Mesendoderm (in vitro differentiated cells): ENCODE results near the gene RABAC1.
A peak's percentile ranks its signal among the peaks of the same experiment; 100 is the strongest.
"Not testable (repeated sequence)": the region's sequence is repeated elsewhere in the genome, so short reads cannot be mapped to it uniquely, and the experiment has no call there.

Experiments
- DNase-seq: peaks from one replicate; pipeline ENCODE4 v3.0.0; 2013
- H2AK5ac ChIP-seq: 2 replicates; pipeline ENCODE4 v1.6.1; 2013; ENCODE audit warnings: low read length, inconsistent platforms
- H2BK120ac ChIP-seq: 2 replicates; pipeline ENCODE4 v1.6.1; 2013; ENCODE audit warnings: low read depth, mild to moderate bottlenecking, low read length, moderate library complexity, mixed read lengths
- H2BK15ac ChIP-seq: replicated peaks from 2 replicates; pipeline ENCODE4 v1.6.1; 2013; ENCODE audit warnings: low read depth, mild to moderate bottlenecking, moderate library complexity
- H2BK5ac ChIP-seq: 2 replicates; pipeline ENCODE4 v1.6.1; 2013; ENCODE audit warnings: low read length, inconsistent platforms
- H3K18ac ChIP-seq: 2 replicates; pipeline ENCODE4 v1.6.1; 2013; ENCODE audit warnings: mild to moderate bottlenecking, low read length, mixed read lengths
- H3K23ac ChIP-seq: one replicate; pipeline ENCODE4 v1.6.1; 2013; ENCODE audit warnings: low read length
- H3K27ac ChIP-seq: 2 replicates; pipeline ENCODE4 v1.5.1; 2013; ENCODE audit warnings: low read depth, mild to moderate bottlenecking, inconsistent platforms, low read length, moderate library complexity
- H3K27me3 ChIP-seq: 2 replicates; pipeline ENCODE4 v1.6.1; 2013; ENCODE audit warnings: low read length, control low read depth, mild to moderate bottlenecking, inconsistent platforms; ENCODE audit not compliant: insufficient read depth, poor library complexity
- H3K36me3 ChIP-seq: 2 replicates; pipeline ENCODE4 v1.6.1; 2013; ENCODE audit warnings: low read length, inconsistent platforms; ENCODE audit not compliant: control insufficient read depth, insufficient read depth
- H3K4ac ChIP-seq: one replicate; pipeline ENCODE4 v1.6.1; 2013; ENCODE audit warnings: low read depth, mild to moderate bottlenecking, low read length, moderate library complexity
- H3K4me1 ChIP-seq: 2 replicates; pipeline ENCODE4 v1.6.1; 2013; ENCODE audit warnings: low read depth, low read length, inconsistent platforms; ENCODE audit not compliant: control insufficient read depth
- H3K4me2 ChIP-seq: 2 replicates; pipeline ENCODE4 v1.6.1; 2013; ENCODE audit warnings: low read length
- H3K4me3 ChIP-seq: 2 replicates; pipeline ENCODE4 v1.5.1; 2013; ENCODE audit warnings: mild to moderate bottlenecking, low read length
- H3K56ac ChIP-seq: one replicate; pipeline ENCODE4 v1.6.1; 2013; ENCODE audit warnings: low read length
- H3K79me1 ChIP-seq: 2 replicates; pipeline ENCODE4 v1.6.1; 2013; ENCODE audit warnings: low read length, inconsistent platforms
- H3K79me2 ChIP-seq: 2 replicates; pipeline ENCODE4 v1.6.1; 2013; ENCODE audit warnings: mild to moderate bottlenecking, low read length; ENCODE audit not compliant: control insufficient read depth, insufficient read depth
- H3K9ac ChIP-seq: 2 replicates; pipeline ENCODE4 v1.6.1; 2013; ENCODE audit warnings: low read length, inconsistent platforms
- H4K5ac ChIP-seq: one replicate; pipeline ENCODE4 v1.6.1; 2013; ENCODE audit warnings: low read length
- H4K8ac ChIP-seq: one replicate; pipeline ENCODE4 v1.6.1; 2013; ENCODE audit warnings: low read depth, mild to moderate bottlenecking, control low read depth, low read length, moderate library complexity
- WGBS: extraction: QIAGEN DNeasy Blood & Tissue Kit; methylation state at CpG from one replicate; pipeline ENCODE4 v1.1.7; 2013; ENCODE audit warnings: low lambda C conversion rate, missing lambda C conversion rate; ENCODE audit not compliant: insufficient coverage; ENCODE audit errors: extremely low coverage; 5-methylcytosine and 5-hydroxymethylcytosine counted together

RABAC1 gene

DNA sequence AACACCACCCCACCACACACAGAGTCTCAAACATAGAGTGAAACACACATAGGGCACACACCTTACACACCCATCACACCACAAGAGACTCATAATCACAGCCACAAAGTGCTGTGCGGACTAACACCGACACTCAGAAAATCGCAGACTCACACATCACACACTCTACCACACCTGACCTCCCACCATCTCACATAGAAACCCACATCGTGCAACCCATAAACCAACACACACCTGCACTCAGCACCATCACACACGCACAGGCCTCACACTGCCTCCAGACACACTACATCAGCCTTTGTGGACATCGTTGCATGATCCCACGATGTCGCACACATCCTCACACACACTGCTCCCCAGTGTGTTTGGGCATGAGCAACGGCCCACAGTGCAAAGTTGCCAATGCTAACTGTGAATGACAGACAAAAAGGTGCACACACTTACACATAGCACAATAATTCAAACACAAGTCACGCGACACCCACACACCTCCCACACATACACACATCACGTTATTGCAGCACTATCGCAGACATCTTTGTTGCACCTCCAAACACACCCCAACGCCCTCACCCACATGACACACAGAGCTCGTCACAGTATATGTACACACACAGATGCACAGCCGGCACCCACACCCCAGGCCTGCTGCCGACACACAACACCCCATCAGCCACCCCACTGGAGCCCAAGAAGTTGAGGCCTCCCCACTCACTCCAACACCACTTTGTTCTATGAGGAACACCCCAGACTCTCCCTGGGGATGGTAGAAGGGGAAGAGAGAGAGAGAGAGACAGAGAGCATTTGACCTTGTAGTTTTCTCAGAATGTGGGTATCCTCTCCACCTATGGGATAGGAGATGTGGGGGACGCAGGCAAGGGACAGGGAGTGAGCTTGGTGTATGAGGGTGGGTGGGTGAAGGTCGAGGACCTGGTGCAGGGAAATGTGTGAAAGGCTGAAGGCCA lies 36.2 kb upstream of the RABAC1 start:
- H3K27me3 ChIP-seq: peaks cover 22% of the 10 kb centered on the region

GRCh38 chr19:41994521-41994971 lies 35.4 kb upstream of the RABAC1 start:
- Histone ChIP-seq H3K18ac (no peak overlapping the region), H4K5ac (no peak overlapping the region), H3K56ac (no peak overlapping the region), H3K27me3 (peaks cover 16% of the 10 kb centered on the region), H3K79me2 (no peaks in the 10 kb centered on the region), H4K8ac (no peak overlapping the region), H3K23ac (no peak overlapping the region), H3K9ac (no peak overlapping the region), H2BK5ac (no peak overlapping the region), H2BK120ac (no peak overlapping the region), H3K4me1 (peaks cover 2% of the 10 kb centered on the region), H3K36me3 (no peaks in the 10 kb centered on the region), H3K79me1 (no peaks in the 10 kb centered on the region), H3K4ac (no peak overlapping the region), H3K27ac (no peak overlapping the region), H3K4me3 (no peak overlapping the region), H2AK5ac (no peak overlapping the region), H3K4me2 (no peak overlapping the region), H2BK15ac (no peak overlapping the region)
- no peak for DNase-seq
- no CpG with 5 or more reads among the region's 13 CpGs for WGBS

More for the DNA sequence above, 36.2 kb upstream of the RABAC1 start:
- H2BK15ac ChIP-seq: no peak overlapping the region
- no peak overlapping the region for H2AK5ac ChIP-seq
- no peak overlapping the region for H3K27ac ChIP-seq
- H3K56ac ChIP-seq: no peak overlapping the region
- H3K79me2 ChIP-seq: no peaks in the 10 kb centered on the region
- no peak overlapping the region for H3K4ac ChIP-seq
- H3K18ac ChIP-seq: no peak overlapping the region
- no peak overlapping the region for H2BK5ac ChIP-seq
- WGBS: 100% methylated on average over 2 of the region's 19 CpGs
- H3K79me1 ChIP-seq: no peaks in the 10 kb centered on the region
- no peaks in the 10 kb centered on the region for H3K36me3 ChIP-seq
- no peak for DNase-seq
- no peak overlapping the region for H3K23ac ChIP-seq
- peaks cover 2% of the 10 kb centered on the region for H3K4me1 ChIP-seq
- H3K4me3 ChIP-seq: no peak overlapping the region
- H3K4me2 ChIP-seq: no peak overlapping the region
- H3K9ac ChIP-seq: no peak overlapping the region
- no peak overlapping the region for H4K5ac ChIP-seq
- H4K8ac ChIP-seq: no peak overlapping the region
- H2BK120ac ChIP-seq: no peak overlapping the region

DNA sequence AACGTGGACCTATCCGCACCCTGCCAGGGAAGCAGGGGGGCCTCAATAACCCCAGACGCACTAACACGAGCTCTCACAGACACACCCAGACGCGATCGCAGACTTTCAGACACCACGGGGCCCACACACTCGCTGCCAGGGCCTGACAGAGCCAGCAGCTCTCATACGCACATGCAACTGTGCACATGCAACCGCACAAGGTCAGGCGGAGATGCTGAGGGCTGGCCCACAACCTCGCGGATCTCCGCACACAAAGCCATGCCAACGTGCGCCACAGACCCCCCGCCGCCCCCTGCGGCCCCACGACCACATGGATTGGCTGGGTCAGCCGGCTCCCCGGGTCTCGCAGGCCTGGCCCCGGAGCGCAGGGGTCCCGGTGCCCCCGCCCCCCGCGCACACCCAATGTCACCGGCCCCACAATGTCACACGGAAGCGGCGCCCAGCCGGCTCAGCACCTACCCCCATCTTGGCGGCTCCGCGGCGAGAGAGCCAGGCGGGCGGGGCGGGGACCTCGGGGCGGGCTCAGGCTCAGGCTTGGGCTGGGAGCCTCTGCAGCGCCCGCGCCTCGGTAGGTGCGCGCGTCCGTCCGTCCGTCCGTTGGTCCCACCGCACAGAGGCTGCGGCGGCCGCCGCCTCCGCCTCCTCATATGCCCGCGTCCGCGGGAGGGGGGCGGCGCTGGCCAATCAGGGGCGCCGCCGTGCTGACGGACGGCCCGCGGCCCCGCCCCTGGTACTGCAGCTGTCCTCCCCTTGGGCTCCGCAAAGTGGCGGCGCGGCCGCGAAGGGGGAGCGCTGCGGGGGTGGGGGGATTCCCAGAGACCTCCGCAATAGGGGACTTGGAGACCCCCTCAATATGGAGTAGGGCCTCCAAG lies 34.7 kb upstream of the RABAC1 start, which contains the start of gene ATP1A3:
TSS of gene ATP1A3 (minus strand) at position 619 of the 872 bp plus-strand sequence. CDS start at position 465, 154 bp downstream.
- Histone ChIP-seq H3K18ac (no peak within 1 kb of the TSS), H2BK120ac (no peak within 1 kb of the TSS), H4K5ac (no peak within 1 kb of the TSS), H3K9ac (peak within 1 kb of the TSS; percentile 24), H3K27me3 (peaks cover 11% of the 10 kb centered on the region), H2BK5ac (no peak within 1 kb of the TSS), H2BK15ac (no peak within 1 kb of the TSS), H3K4me1 (peaks cover 2% of the 10 kb centered on the region), H3K79me1 (no peaks in the 10 kb centered on the region), H3K4ac (no peak within 1 kb of the TSS), H3K4me2 (peak within 1 kb of the TSS; percentile 42), H3K56ac (peak within 1 kb of the TSS; percentile 62), H4K8ac (no peak within 1 kb of the TSS), H3K4me3 (no peak within 1 kb of the TSS), H2AK5ac (no peak within 1 kb of the TSS), H3K23ac (no peak within 1 kb of the TSS), H3K36me3 (no peaks in the 10 kb centered on the region), H3K27ac (no peak within 1 kb of the TSS), H3K79me2 (no peaks in the 10 kb centered on the region)
- no CpG with 5 or more reads among the region's 84 CpGs for WGBS
- DNase-seq: peak; percentile 72

GRCh38 chr19:41991925-41992569 lies 32.9 kb upstream of the RABAC1 start:
- H3K9ac ChIP-seq, H2BK5ac ChIP-seq, H3K79me2 ChIP-seq, H2BK120ac ChIP-seq, H3K18ac ChIP-seq, H3K23ac ChIP-seq, H2BK15ac ChIP-seq, H2AK5ac ChIP-seq, H3K36me3 ChIP-seq, H3K56ac ChIP-seq, H3K4me2 ChIP-seq, H3K4me3 ChIP-seq, H3K79me1 ChIP-seq, H3K4ac ChIP-seq, H3K4me1 ChIP-seq, H4K5ac ChIP-seq, H4K8ac ChIP-seq, DNase-seq, H3K27me3 ChIP-seq, H3K27ac ChIP-seq: not testable (repeated sequence)
- no CpG with 5 or more reads among the region's 11 CpGs for WGBS

GRCh38 chr19:41991025-41991424 lies 31.9 kb upstream of the RABAC1 start:
- no peak overlapping the region for H3K9ac ChIP-seq
- H4K8ac ChIP-seq: no peak overlapping the region
- no CpG with 5 or more reads among the region's 15 CpGs for WGBS
- no peak overlapping the region for H3K23ac ChIP-seq
- H3K79me2 ChIP-seq: no peaks in the 10 kb centered on the region
- no peak overlapping the region for H2BK120ac ChIP-seq
- no peak overlapping the region for H2AK5ac ChIP-seq
- H3K36me3 ChIP-seq: no peaks in the 10 kb centered on the region
- H3K4me1 ChIP-seq: peaks cover 2% of the 10 kb centered on the region
- H2BK15ac ChIP-seq: no peak overlapping the region
- no peak overlapping the region for H3K4me3 ChIP-seq
- no peak overlapping the region for H3K4ac ChIP-seq
- no peaks in the 10 kb centered on the region for H3K79me1 ChIP-seq
- no peak overlapping the region for H3K27ac ChIP-seq
- no peak for DNase-seq
- no peak overlapping the region for H2BK5ac ChIP-seq
- H4K5ac ChIP-seq: no peak overlapping the region
- H3K18ac ChIP-seq: no peak overlapping the region
- H3K27me3 ChIP-seq: no peaks in the 10 kb centered on the region
- H3K56ac ChIP-seq: no peak overlapping the region
- H3K4me2 ChIP-seq: no peak overlapping the region
